GM23338 (cell line): ENCODE measurements around the gene SSH2. TPM values are rescaled to one million over a fixed set of nuclear protein-coding genes. Genes with fewer than 3 reads are reported as not detected.

Experiments
- ATAC-seq: fragments of 200-7000 bp; cut with Tn5 transposase; 3 replicates; pipeline ENCODE4 v1.9.1; 2020
- DNase-seq: peaks from one replicate; pipeline ENCODE4 v3.0.0-alpha.2; 2015; ENCODE audit warnings: low spot score
- H2AFZ ChIP-seq: fragments of 200-600 bp; sonication (generic); 2 replicates; pipeline ENCODE4 v1.8.0; 2016; ENCODE audit warnings: antibody characterized with exemption, mild to moderate bottlenecking, moderate library complexity
- H3F3A ChIP-seq: fragments of 200-600 bp; sonication (generic); replicated peaks from 2 replicates; pipeline ENCODE4 v1.8.0; 2017; ENCODE audit warnings: antibody characterized with exemption, mixed run types, low read depth
- H3K27ac ChIP-seq: fragments of 200-600 bp; sonication (generic); 2 replicates; pipeline ENCODE4 v1.6.1; 2016; ENCODE audit warnings: low read depth
- H3K27me3 ChIP-seq: fragments of 200-600 bp; sonication (generic); 2 replicates; pipeline ENCODE4 v1.8.0; 2016; ENCODE audit warnings: mild to moderate bottlenecking, mixed run types, moderate library complexity; ENCODE audit not compliant: insufficient read depth
- H3K36me3 ChIP-seq: fragments of 200-600 bp; sonication (generic); 2 replicates; pipeline ENCODE4 v1.8.0; 2016; ENCODE audit warnings: mild to moderate bottlenecking; ENCODE audit not compliant: insufficient read depth
- H3K4me1 ChIP-seq: fragments of 200-600 bp; sonication (generic); 2 replicates; pipeline ENCODE4 v1.8.0; 2016; ENCODE audit warnings: mild to moderate bottlenecking, moderate library complexity; ENCODE audit not compliant: insufficient read depth
- H3K4me2 ChIP-seq: fragments of 200-600 bp; sonication (generic); 2 replicates; pipeline ENCODE4 v1.7.1; 2017; ENCODE audit warnings: mixed run types
- H3K4me3 ChIP-seq: fragments of 200-600 bp; sonication (generic); 2 replicates; pipeline ENCODE4 v1.6.1; 2016; ENCODE audit warnings: mixed run types
- H3K79me2 ChIP-seq: fragments of 200-600 bp; sonication (generic); replicated peaks from 2 replicates; pipeline ENCODE4 v1.8.0; 2017; ENCODE audit warnings: mild to moderate bottlenecking; ENCODE audit not compliant: insufficient read depth
- H3K9me2 ChIP-seq: fragments of 200-600 bp; sonication (generic); 2 replicates; pipeline ENCODE4 v1.8.0; 2017; ENCODE audit not compliant: insufficient read depth
- H4K20me1 ChIP-seq: fragments of 200-600 bp; sonication (generic); replicated peaks from 2 replicates; pipeline ENCODE4 v1.8.0; 2017; ENCODE audit warnings: mild to moderate bottlenecking; ENCODE audit not compliant: insufficient read depth
- H3K27ac Mint-ChIP-seq: 2 replicates; pipeline ENCODE4 v1.8.0; 2020; ENCODE audit warnings: inconsistent platforms, mild to moderate bottlenecking, moderate library complexity, mixed read lengths
- H3K27me3 Mint-ChIP-seq: 3 replicates; pipeline ENCODE4 v1.8.0; 2022; ENCODE audit warnings: low read depth, mild to moderate bottlenecking, moderate library complexity, mixed read lengths, inconsistent platforms; ENCODE audit not compliant: insufficient read depth, poor library complexity
- H3K36me3 Mint-ChIP-seq: 3 replicates; pipeline ENCODE4 v1.8.0; 2021; ENCODE audit warnings: low read depth, mild to moderate bottlenecking, inconsistent platforms, moderate library complexity, mixed read lengths
- H3K4me1 Mint-ChIP-seq: 3 replicates; pipeline ENCODE4 v1.8.0; 2020; ENCODE audit warnings: mild to moderate bottlenecking, inconsistent platforms, mixed read lengths
- H3K4me3 Mint-ChIP-seq: 3 replicates; pipeline ENCODE4 v1.8.0; 2021; ENCODE audit warnings: moderate library complexity, mild to moderate bottlenecking, inconsistent platforms, mixed read lengths
- H3K9me3 Mint-ChIP-seq: 3 replicates; pipeline ENCODE4 v1.8.0; 2020; ENCODE audit warnings: moderate library complexity, mild to moderate bottlenecking, inconsistent platforms, mixed read lengths
- CREB1 ChIP-seq: fragments of 250-450 bp; sonication (Bioruptor Pico); IDR thresholded peaks from 2 replicates; pipeline ENCODE4 v1.5.0; 2020; ENCODE audit warnings: low read depth, mild to moderate bottlenecking, moderate library complexity
- EZH2 ChIP-seq: fragments of 200-600 bp; sonication (generic); IDR thresholded peaks from one replicate; pipeline ENCODE4 v1.8.0; 2017; ENCODE audit warnings: antibody characterized with exemption, mild to moderate bottlenecking, low read depth; ENCODE audit not compliant: unreplicated experiment
- EZH2phosphoT487 ChIP-seq: fragments of 200-600 bp; sonication (generic); IDR thresholded peaks from one replicate; pipeline ENCODE4 v1.8.1; 2018; ENCODE audit warnings: antibody characterized with exemption; ENCODE audit not compliant: unreplicated experiment
- JUNB ChIP-seq: IDR thresholded peaks from one replicate; pipeline ENCODE4 v1.6.1; 2016; ENCODE audit warnings: antibody characterized with exemption; ENCODE audit not compliant: unreplicated experiment
- NANOG ChIP-seq: IDR thresholded peaks from 2 replicates; pipeline ENCODE4 v1.6.1; 2016; ENCODE audit warnings: antibody characterized with exemption, borderline replicate concordance
- POLR2AphosphoS5 ChIP-seq: IDR thresholded peaks from 2 replicates; pipeline ENCODE4 v1.6.1; 2016; ENCODE audit warnings: antibody characterized with exemption, low read depth
- STAT1 ChIP-seq: IDR thresholded peaks from one replicate; pipeline ENCODE4 v1.6.1; 2016; ENCODE audit warnings: antibody characterized with exemption; ENCODE audit not compliant: unreplicated experiment
- ZNF114 ChIP-seq: fragments of 250-450 bp; sonication (Bioruptor Pico); IDR thresholded peaks from 2 replicates; pipeline ENCODE4 v1.5.0; 2020; ENCODE audit warnings: mild to moderate bottlenecking, moderate library complexity
- polyA plus RNA-seq: library from polyadenylated mRNA; unstranded; fragments of >200 nt; fragmentation: Nextera tagmentation; extraction: Ambion mirVana; gene quantifications from 2 replicates; pipeline ENCODE4 v1.2.1, GENCODE V29; 2016
- total RNA-seq: library from RNA; depleted of rRNA; stranded (reverse); fragments of >200 nt; shearing (Covaris generic); gene quantifications from 2 replicates; pipeline ENCODE4 v1.2.3, GENCODE V29; 2014
- TF ChIP-seq, protein P1 (sequence below): fragments of 250-450 bp; sonication (Bioruptor Pico); IDR thresholded peaks from 2 replicates; pipeline ENCODE4 v1.5.0; 2020; ENCODE audit warnings: mild to moderate bottlenecking, moderate library complexity
- TF ChIP-seq, protein P2 (sequence below): IDR thresholded peaks from one replicate; pipeline ENCODE4 v1.6.1; 2018; ENCODE audit warnings: antibody characterized with exemption; ENCODE audit not compliant: unreplicated experiment

Gene SSH2
- total and polyA plus RNA-seq, 2 experiments from 2014 or later: 9.9 to 12.1 TPM

GRCh38 chr17:29697371-29697770 lies 232.7 kb downstream of the SSH2 start (continued):
- TF ChIP-seq, protein P1, sequence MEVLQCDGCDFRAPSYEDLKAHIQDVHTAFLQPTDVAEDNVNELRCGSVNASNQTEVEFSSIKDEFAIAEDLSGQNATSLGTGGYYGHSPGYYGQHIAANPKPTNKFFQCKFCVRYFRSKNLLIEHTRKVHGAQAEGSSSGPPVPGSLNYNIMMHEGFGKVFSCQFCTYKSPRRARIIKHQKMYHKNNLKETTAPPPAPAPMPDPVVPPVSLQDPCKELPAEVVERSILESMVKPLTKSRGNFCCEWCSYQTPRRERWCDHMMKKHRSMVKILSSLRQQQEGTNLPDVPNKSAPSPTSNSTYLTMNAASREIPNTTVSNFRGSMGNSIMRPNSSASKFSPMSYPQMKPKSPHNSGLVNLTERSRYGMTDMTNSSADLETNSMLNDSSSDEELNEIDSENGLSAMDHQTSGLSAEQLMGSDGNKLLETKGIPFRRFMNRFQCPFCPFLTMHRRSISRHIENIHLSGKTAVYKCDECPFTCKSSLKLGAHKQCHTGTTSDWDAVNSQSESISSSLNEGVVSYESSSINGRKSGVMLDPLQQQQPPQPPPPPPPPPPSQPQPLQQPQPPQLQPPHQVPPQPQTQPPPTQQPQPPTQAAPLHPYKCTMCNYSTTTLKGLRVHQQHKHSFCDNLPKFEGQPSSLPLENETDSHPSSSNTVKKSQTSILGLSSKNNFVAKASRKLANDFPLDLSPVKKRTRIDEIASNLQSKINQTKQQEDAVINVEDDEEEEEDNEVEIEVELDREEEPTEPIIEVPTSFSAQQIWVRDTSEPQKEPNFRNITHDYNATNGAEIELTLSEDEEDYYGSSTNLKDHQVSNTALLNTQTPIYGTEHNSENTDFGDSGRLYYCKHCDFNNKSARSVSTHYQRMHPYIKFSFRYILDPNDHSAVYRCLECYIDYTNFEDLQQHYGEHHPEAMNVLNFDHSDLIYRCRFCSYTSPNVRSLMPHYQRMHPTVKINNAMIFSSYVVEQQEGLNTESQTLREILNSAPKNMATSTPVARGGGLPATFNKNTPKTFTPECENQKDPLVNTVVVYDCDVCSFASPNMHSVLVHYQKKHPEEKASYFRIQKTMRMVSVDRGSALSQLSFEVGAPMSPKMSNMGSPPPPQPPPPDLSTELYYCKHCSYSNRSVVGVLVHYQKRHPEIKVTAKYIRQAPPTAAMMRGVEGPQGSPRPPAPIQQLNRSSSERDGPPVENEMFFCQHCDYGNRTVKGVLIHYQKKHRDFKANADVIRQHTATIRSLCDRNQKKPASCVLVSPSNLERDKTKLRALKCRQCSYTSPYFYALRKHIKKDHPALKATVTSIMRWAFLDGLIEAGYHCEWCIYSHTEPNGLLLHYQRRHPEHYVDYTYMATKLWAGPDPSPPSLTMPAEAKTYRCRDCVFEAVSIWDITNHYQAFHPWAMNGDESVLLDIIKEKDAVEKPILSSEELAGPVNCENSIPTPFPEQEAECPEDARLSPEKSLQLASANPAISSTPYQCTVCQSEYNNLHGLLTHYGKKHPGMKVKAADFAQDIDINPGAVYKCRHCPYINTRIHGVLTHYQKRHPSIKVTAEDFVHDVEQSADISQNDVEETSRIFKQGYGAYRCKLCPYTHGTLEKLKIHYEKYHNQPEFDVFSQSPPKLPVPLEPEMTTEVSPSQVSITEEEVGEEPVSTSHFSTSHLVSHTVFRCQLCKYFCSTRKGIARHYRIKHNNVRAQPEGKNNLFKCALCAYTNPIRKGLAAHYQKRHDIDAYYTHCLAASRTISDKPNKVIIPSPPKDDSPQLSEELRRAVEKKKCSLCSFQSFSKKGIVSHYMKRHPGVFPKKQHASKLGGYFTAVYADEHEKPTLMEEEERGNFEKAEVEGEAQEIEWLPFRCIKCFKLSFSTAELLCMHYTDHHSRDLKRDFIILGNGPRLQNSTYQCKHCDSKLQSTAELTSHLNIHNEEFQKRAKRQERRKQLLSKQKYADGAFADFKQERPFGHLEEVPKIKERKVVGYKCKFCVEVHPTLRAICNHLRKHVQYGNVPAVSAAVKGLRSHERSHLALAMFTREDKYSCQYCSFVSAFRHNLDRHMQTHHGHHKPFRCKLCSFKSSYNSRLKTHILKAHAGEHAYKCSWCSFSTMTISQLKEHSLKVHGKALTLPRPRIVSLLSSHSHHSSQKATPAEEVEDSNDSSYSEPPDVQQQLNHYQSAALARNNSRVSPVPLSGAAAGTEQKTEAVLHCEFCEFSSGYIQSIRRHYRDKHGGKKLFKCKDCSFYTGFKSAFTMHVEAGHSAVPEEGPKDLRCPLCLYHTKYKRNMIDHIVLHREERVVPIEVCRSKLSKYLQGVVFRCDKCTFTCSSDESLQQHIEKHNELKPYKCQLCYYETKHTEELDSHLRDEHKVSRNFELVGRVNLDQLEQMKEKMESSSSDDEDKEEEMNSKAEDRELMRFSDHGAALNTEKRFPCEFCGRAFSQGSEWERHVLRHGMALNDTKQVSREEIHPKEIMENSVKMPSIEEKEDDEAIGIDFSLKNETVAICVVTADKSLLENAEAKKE (CRISPR knock-in tag): no peak
- TF ChIP-seq, protein P2, sequence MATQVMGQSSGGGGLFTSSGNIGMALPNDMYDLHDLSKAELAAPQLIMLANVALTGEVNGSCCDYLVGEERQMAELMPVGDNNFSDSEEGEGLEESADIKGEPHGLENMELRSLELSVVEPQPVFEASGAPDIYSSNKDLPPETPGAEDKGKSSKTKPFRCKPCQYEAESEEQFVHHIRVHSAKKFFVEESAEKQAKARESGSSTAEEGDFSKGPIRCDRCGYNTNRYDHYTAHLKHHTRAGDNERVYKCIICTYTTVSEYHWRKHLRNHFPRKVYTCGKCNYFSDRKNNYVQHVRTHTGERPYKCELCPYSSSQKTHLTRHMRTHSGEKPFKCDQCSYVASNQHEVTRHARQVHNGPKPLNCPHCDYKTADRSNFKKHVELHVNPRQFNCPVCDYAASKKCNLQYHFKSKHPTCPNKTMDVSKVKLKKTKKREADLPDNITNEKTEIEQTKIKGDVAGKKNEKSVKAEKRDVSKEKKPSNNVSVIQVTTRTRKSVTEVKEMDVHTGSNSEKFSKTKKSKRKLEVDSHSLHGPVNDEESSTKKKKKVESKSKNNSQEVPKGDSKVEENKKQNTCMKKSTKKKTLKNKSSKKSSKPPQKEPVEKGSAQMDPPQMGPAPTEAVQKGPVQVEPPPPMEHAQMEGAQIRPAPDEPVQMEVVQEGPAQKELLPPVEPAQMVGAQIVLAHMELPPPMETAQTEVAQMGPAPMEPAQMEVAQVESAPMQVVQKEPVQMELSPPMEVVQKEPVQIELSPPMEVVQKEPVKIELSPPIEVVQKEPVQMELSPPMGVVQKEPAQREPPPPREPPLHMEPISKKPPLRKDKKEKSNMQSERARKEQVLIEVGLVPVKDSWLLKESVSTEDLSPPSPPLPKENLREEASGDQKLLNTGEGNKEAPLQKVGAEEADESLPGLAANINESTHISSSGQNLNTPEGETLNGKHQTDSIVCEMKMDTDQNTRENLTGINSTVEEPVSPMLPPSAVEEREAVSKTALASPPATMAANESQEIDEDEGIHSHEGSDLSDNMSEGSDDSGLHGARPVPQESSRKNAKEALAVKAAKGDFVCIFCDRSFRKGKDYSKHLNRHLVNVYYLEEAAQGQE: no peak
- TF ChIP-seq EZH2 (no peak), POLR2AphosphoS5 (no peak), EZH2phosphoT487 (no peak)

DNA sequence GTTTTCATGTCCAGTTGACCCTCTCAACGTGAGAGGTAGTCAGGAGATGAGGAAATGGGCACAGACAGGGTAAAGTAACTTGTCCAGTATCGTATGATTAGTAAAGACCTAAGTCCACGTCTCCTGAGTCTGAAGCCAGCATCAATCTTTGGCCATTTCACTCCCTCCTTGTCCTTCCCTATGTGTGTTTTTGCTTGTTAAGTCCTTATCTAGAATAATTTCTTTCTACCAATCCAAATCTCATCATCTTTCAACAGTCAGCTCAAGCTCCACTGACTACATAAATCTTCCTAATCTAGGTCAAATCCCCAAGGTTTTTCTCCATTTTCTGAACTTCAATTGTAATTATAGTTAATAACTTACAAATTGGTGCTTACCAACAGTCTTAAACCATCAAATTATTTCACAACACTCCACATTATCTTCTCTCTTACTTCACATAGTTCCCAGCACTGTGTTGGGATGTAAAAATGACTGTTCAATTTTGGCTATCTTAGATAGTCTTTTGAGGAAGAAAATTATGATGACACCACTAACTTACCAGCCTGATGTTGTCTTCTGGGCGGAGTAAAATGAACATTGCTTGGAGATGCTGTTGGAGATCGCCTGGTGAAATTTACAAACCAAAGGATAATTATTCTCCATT lies 235.0 kb downstream of the SSH2 start:
- Histone ChIP-seq H3K27me3 (no peaks in the 10 kb centered on the region), H2AFZ (no peak overlapping the region), H3K27ac (no peak overlapping the region), H3K9me2 (no peaks in the 10 kb centered on the region), H3K79me2 (no peaks in the 10 kb centered on the region), H4K20me1 (no peaks in the 10 kb centered on the region), H3F3A (no peaks in the 10 kb centered on the region), H3K4me2 (no peak overlapping the region), H3K4me1 (no peaks in the 10 kb centered on the region), H3K36me3 (no peaks in the 10 kb centered on the region), H3K4me3 (no peak overlapping the region)
- Mint-ChIP-seq H3K27me3 (no peaks in the 10 kb centered on the region), H3K4me3 (no peak overlapping the region), H3K36me3 (no peaks in the 10 kb centered on the region), H3K9me3 (no peaks in the 10 kb centered on the region), H3K4me1 (no peaks in the 10 kb centered on the region), H3K27ac (no peak overlapping the region)
- ATAC-seq (no peak), DNase-seq (no peak)
- no peak for TF ChIP-seq EZH2
- no peak for TF ChIP-seq EZH2phosphoT487
- TF ChIP-seq JUNB: no peak
- TF ChIP-seq NANOG: no peak
- TF ChIP-seq ZNF114 (CRISPR knock-in tag): no peak
- TF ChIP-seq CREB1 (CRISPR knock-in tag): no peak
- TF ChIP-seq, protein P2: no peak
- TF ChIP-seq STAT1: no peak
